ENCODE measurements around the gene TOP1. TPM values are rescaled to one million over a fixed set of nuclear protein-coding genes. Genes with fewer than 3 reads are reported as not detected.

The TOP1 gene
- total and polyA plus RNA-seq, 9 of the 15 experiments (the other 6 are each of a cell fraction or from before 2014, with no cell fraction given) = 26.4 to 127 (median 39.6) TPM

- peak; percentile 98 for TF ChIP-seq MTA3 (IDR thresholded peaks at IDR 0.05; ENCODE audit: borderline replicate concordance)
- TF ChIP-seq RBM39 (optimal IDR thresholded peaks at IDR 0.05; ENCODE audit: low read depth, low read length) = no peak
- TF ChIP-seq AFF1 (IDR thresholded peaks at IDR 0.05; ENCODE audit: low read depth in 1 of 2, partially characterized antibody in 2 of 2) = no peak
- TF ChIP-seq PML (IDR thresholded peaks at IDR 0.05; ENCODE audit: low read length) = peak; percentile 75
- TF ChIP-seq, protein P1, sequence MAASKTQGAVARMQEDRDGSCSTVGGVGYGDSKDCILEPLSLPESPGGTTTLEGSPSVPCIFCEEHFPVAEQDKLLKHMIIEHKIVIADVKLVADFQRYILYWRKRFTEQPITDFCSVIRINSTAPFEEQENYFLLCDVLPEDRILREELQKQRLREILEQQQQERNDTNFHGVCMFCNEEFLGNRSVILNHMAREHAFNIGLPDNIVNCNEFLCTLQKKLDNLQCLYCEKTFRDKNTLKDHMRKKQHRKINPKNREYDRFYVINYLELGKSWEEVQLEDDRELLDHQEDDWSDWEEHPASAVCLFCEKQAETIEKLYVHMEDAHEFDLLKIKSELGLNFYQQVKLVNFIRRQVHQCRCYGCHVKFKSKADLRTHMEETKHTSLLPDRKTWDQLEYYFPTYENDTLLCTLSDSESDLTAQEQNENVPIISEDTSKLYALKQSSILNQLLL (CRISPR knock-in tag; IDR thresholded peaks at IDR 0.05; ENCODE audit: borderline replicate concordance) = no peak
- peak; percentile 66; the same call in 1 of the 2 replicates for TF ChIP-seq E2F4 (CRISPR knock-in tag; IDR thresholded peaks at IDR 0.05; ENCODE audit: low read depth)
- TF ChIP-seq CREB1 (IDR thresholded peaks at IDR 0.05) = peak; percentile 83
- TF ChIP-seq CREB1 (CRISPR knock-in tag; IDR thresholded peaks at IDR 0.05) = peak; percentile 84
- TF ChIP-seq USF2 (CRISPR knock-in tag; IDR thresholded peaks at IDR 0.05) = peak; percentile 86
- TF ChIP-seq, protein P2, sequence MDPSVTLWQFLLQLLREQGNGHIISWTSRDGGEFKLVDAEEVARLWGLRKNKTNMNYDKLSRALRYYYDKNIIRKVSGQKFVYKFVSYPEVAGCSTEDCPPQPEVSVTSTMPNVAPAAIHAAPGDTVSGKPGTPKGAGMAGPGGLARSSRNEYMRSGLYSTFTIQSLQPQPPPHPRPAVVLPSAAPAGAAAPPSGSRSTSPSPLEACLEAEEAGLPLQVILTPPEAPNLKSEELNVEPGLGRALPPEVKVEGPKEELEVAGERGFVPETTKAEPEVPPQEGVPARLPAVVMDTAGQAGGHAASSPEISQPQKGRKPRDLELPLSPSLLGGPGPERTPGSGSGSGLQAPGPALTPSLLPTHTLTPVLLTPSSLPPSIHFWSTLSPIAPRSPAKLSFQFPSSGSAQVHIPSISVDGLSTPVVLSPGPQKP (CRISPR knock-in tag; IDR thresholded peaks at IDR 0.05) = no peak
- no peak for TF ChIP-seq ELF1 (tag; IDR thresholded peaks at IDR 0.05)
- no peak for TF ChIP-seq ZNF12 (CRISPR knock-in tag; IDR thresholded peaks at IDR 0.05)
- TF ChIP-seq ZBTB7A (IDR thresholded peaks at IDR 0.05; ENCODE audit: borderline replicate concordance, control insufficient read depth, low read depth, low read length) = peak; percentile 57; the same call in 1 of the 2 replicates
- TF ChIP-seq ZNF696 (CRISPR knock-in tag; conservative IDR thresholded peaks at IDR 0.05) = no peak
- TF ChIP-seq ZNF77 (CRISPR knock-in tag; IDR thresholded peaks at IDR 0.05) = no peak
- TF ChIP-seq RBM25 (IDR thresholded peaks at IDR 0.05; ENCODE audit: low read depth, low read length, severe bottlenecking) = no peak
- no peak; the same call in 1 of the 2 replicates for TF ChIP-seq HNRNPL (IDR thresholded peaks at IDR 0.05; ENCODE audit: low read depth, low read length)
- no peak for TF ChIP-seq HLTF (IDR thresholded peaks at IDR 0.05)
- TF ChIP-seq ZNF780A (CRISPR knock-in tag; IDR thresholded peaks at IDR 0.05) = no peak
Observed at GRCh38 chr20:41028359-41029149, at the start of gene TOP1 (continued).
